HG03354 (cell line): Measurements from ENCODE around the gene IFFO2.
"Not testable (repeated sequence)": the region's sequence is repeated elsewhere in the genome, so short reads cannot be mapped to it uniquely, and the experiment has no call there.

Experiments used
- ATAC-seq: cut with Tn5 transposase; IDR thresholded peaks from one replicate; pipeline ENCODE4 v1.9.1; 2021; ENCODE audit warnings: mild to moderate bottlenecking; ENCODE audit not compliant: unreplicated experiment, poor library complexity, severe bottlenecking

Gene IFFO2

GRCh38 chr1:18881642-18882431 is 74.6 kb downstream of the IFFO2 start:
- ATAC-seq: no peak

- ATAC-seq: no peak
Measured at GRCh38 chr1:18881164-18881563, 75.3 kb downstream of the IFFO2 start.

- no peak for ATAC-seq
Measured at GRCh38 chr1:18880585-18880984, 75.9 kb downstream of the IFFO2 start.

GRCh38 chr1:18879791-18880309 is 76.6 kb downstream of the IFFO2 start:
- ATAC-seq: no peak

GRCh38 chr1:18879215-18879790 is 77.2 kb downstream of the IFFO2 start:
- no peak for ATAC-seq

GRCh38 chr1:18878538-18879214 is 77.8 kb downstream of the IFFO2 start:
- no peak for ATAC-seq

- no peak for ATAC-seq
Measured at GRCh38 chr1:18877282-18877681, 79.2 kb downstream of the IFFO2 start.

GRCh38 chr1:18876210-18876609 is 80.3 kb downstream of the IFFO2 start:
- no peak for ATAC-seq

- no peak for ATAC-seq
Measured at GRCh38 chr1:18875796-18876128, 80.7 kb downstream of the IFFO2 start.

- no peak for ATAC-seq
Measured at GRCh38 chr1:18875107-18875795, 81.2 kb downstream of the IFFO2 start.

GRCh38 chr1:18874600-18874999 is 81.9 kb downstream of the IFFO2 start:
- ATAC-seq: no peak

GRCh38 chr1:18874036-18874435 is 82.4 kb downstream of the IFFO2 start:
- no peak for ATAC-seq

- no peak for ATAC-seq
Measured at GRCh38 chr1:18872071-18872611, 84.3 kb downstream of the IFFO2 start.

- ATAC-seq: no peak
Measured at GRCh38 chr1:18871401-18872070, 84.9 kb downstream of the IFFO2 start.

- ATAC-seq: no peak
Measured at GRCh38 chr1:18870957-18871356, 85.5 kb downstream of the IFFO2 start.

GRCh38 chr1:18870595-18870865 is 85.9 kb downstream of the IFFO2 start:
- not testable (repeated sequence) for ATAC-seq

GRCh38 chr1:18869847-18870594 is 86.5 kb downstream of the IFFO2 start:
- ATAC-seq: no peak

- ATAC-seq: no peak
Measured at GRCh38 chr1:18868801-18869424, 87.6 kb downstream of the IFFO2 start.

GRCh38 chr1:18868354-18868753 is 88.1 kb downstream of the IFFO2 start:
- no peak for ATAC-seq
